A673 (cell line): ENCODE measurements around the gene LAIR1. TPM values are rescaled to one million over a fixed set of nuclear protein-coding genes. Genes with fewer than 3 reads are reported as not detected.

Experiments
- BruUV-seq: library from RNA; stranded (reverse); fragments of 400-500 nt; replicated peaks from 2 replicates; lab custom pipeline; 2021; lab: Mats Ljungman, UMichigan
- CTCF ChIA-PET: fragments of 300-600 bp; sonication (Branson Sonifier 250); formaldehyde crosslinking; loops from one replicate; lab custom pipeline; 2022; ENCODE audit warnings: antibody characterized with exemption; lab: Charles Lee
- POLR2A ChIA-PET: fragments of 300-600 bp; sonication (Branson Sonifier 250); formaldehyde crosslinking; loops from one replicate; lab custom pipeline; 2022; ENCODE audit warnings: antibody characterized with exemption; ENCODE audit not compliant: low non-redundant PET; lab: Charles Lee
- DNase-seq: peaks from one replicate; pipeline ENCODE4 v3.0.0-alpha.2; 2015; ENCODE audit warnings: low spot score
- H3K27ac ChIP-seq: fragments of 200-600 bp; sonication (generic); 2 replicates; pipeline ENCODE4 v1.5.1; 2016; ENCODE audit warnings: mixed run types, low read depth, mild to moderate bottlenecking, mixed read lengths, antibody characterized with exemption, low read length; ENCODE audit not compliant: poor library complexity, severe bottlenecking
- H3K27me3 ChIP-seq: fragments of 200-600 bp; sonication (generic); replicated peaks from 2 replicates; pipeline ENCODE4 v1.6.1; 2017; ENCODE audit warnings: mixed run types, low read depth, mild to moderate bottlenecking, mixed read lengths, antibody characterized with exemption, low read length; ENCODE audit not compliant: insufficient read depth, poor library complexity
- H3K36me3 ChIP-seq: fragments of 200-600 bp; sonication (generic); 2 replicates; pipeline ENCODE4 v1.6.1; 2016; ENCODE audit warnings: mixed run types, mild to moderate bottlenecking, mixed read lengths, antibody characterized with exemption, low read length; ENCODE audit not compliant: insufficient read depth, poor library complexity, severe bottlenecking
- H3K4me1 ChIP-seq: fragments of 200-600 bp; sonication (generic); 2 replicates; pipeline ENCODE4 v1.6.1; 2017; ENCODE audit warnings: mixed run types, mild to moderate bottlenecking, mixed read lengths, antibody characterized with exemption, low read length; ENCODE audit not compliant: insufficient read depth, poor library complexity, severe bottlenecking
- H3K4me3 ChIP-seq: fragments of 200-600 bp; sonication (generic); 2 replicates; pipeline ENCODE4 v1.5.1; 2016; ENCODE audit warnings: low read depth, mixed run types, mild to moderate bottlenecking, mixed read lengths, low read length; ENCODE audit not compliant: poor library complexity, severe bottlenecking
- H3K9me3 ChIP-seq: fragments of 200-600 bp; sonication (generic); 2 replicates; pipeline ENCODE4 v1.6.1; 2016; ENCODE audit warnings: mixed run types, low read depth, mild to moderate bottlenecking, mixed read lengths, antibody characterized with exemption, low read length; ENCODE audit not compliant: poor library complexity, severe bottlenecking
- EZH2 ChIP-seq: fragments of 200-600 bp; sonication (generic); IDR thresholded peaks from 2 replicates; pipeline ENCODE4 v1.6.1; 2017; ENCODE audit warnings: borderline replicate concordance, low read depth, mild to moderate bottlenecking, mixed read lengths, antibody characterized with exemption, low read length; ENCODE audit not compliant: poor library complexity, severe bottlenecking
- intact Hi-C: fragments of 100-400 bp; cut with micrococcal nuclease; formaldehyde crosslinking; loops from one replicate; pipeline ENCODE4 v1.10.0; 2022; ENCODE audit not compliant: unreplicated experiment
- total RNA-seq: library from RNA; stranded (reverse); gene quantifications from 2 replicates; pipeline ENCODE4 v1.2.3, GENCODE V29; 2021
- TF ChIP-seq, protein P1 (sequence below): fragments of 300-800, 200-600 bp; sonication (generic); conservative IDR thresholded peaks from 2 replicates; pipeline ENCODE4 v1.5.1; 2017; ENCODE audit warnings: low read depth, mild to moderate bottlenecking, antibody characterized with exemption, low read length, moderate library complexity, mixed read lengths

Gene LAIR1
- total RNA-seq, 1 experiment from 2014 or later = not detected

DNA sequence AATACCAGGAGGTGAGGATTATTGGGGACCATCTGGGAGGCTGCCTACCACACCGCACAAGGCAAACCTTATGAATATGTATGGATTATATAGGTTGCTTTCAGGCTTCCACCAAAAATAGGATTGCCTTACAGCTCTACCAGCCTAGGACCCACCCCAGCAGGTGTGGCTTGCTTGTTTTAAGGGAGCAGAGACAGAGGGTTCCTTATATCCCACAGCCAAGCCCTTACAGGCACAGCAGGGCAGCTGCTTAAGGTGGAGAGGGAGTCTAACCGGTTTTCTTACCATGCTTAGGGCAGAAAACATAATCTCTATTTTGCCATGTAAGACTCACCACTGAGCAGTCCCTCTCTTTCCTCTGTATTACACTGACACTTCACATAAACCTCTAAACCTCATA, 34.5 kb upstream of the LAIR1 start:
- H3K4me1 ChIP-seq = no peaks in the 10 kb centered on the region
- no TSS peak for BruUV-seq
- DNase-seq = no peak
- ChIA-PET CTCF (no interaction called here), POLR2A (no interaction called here)
- intact Hi-C loops = no loop called here
- H3K27me3 ChIP-seq = no peaks in the 10 kb centered on the region
- no peak overlapping the region for H3K27ac ChIP-seq
- TF ChIP-seq, protein P1, sequence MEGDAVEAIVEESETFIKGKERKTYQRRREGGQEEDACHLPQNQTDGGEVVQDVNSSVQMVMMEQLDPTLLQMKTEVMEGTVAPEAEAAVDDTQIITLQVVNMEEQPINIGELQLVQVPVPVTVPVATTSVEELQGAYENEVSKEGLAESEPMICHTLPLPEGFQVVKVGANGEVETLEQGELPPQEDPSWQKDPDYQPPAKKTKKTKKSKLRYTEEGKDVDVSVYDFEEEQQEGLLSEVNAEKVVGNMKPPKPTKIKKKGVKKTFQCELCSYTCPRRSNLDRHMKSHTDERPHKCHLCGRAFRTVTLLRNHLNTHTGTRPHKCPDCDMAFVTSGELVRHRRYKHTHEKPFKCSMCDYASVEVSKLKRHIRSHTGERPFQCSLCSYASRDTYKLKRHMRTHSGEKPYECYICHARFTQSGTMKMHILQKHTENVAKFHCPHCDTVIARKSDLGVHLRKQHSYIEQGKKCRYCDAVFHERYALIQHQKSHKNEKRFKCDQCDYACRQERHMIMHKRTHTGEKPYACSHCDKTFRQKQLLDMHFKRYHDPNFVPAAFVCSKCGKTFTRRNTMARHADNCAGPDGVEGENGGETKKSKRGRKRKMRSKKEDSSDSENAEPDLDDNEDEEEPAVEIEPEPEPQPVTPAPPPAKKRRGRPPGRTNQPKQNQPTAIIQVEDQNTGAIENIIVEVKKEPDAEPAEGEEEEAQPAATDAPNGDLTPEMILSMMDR = no peak
- TF ChIP-seq EZH2 = no peak
- H3K4me3 ChIP-seq = no peak overlapping the region
- H3K9me3 ChIP-seq = no peaks in the 10 kb centered on the region
- H3K36me3 ChIP-seq = no peaks in the 10 kb centered on the region

- Histone ChIP-seq H3K27me3 (peaks cover 3% of the 10 kb centered on the region), H3K4me1 (peaks cover 6% of the 10 kb centered on the region), H3K27ac (no peak overlapping the region), H3K4me3 (no peak overlapping the region), H3K36me3 (no peaks in the 10 kb centered on the region), H3K9me3 (no peaks in the 10 kb centered on the region)
- no TSS peak for BruUV-seq
- intact Hi-C loops = no loop called here
- POLR2A ChIA-PET = no interaction called here
- CTCF ChIA-PET = no interaction called here
- DNase-seq = no peak
- TF ChIP-seq, protein P1 = no peak
- no peak for TF ChIP-seq EZH2
These were observed 31.0 kb upstream of the LAIR1 start for GRCh38 chr19:54395685-54396084.

GRCh38 chr19:54393381-54393780, 28.6 kb upstream of the LAIR1 start:
- H3K4me3 ChIP-seq = no peak overlapping the region
- TF ChIP-seq, protein P1 = no peak
- no peak for TF ChIP-seq EZH2
- DNase-seq = no peak
- no peaks in the 10 kb centered on the region for H3K36me3 ChIP-seq
- intact Hi-C loops = no loop called here
- no TSS peak for BruUV-seq
- no peak overlapping the region for H3K27ac ChIP-seq
- H3K9me3 ChIP-seq = no peaks in the 10 kb centered on the region
- ChIA-PET CTCF (no interaction called here), POLR2A (no interaction called here)
- H3K4me1 ChIP-seq = peaks cover 6% of the 10 kb centered on the region
- peaks cover 10% of the 10 kb centered on the region for H3K27me3 ChIP-seq
